GM19324 (cell line): ENCODE data around the gene SRSF3.
"Not testable (repeated sequence)": the region's sequence is repeated elsewhere in the genome, so short reads cannot be mapped to it uniquely, and the experiment has no call there.

Experiments used
- ATAC-seq: cut with Tn5 transposase; IDR thresholded peaks from one replicate; pipeline ENCODE4 v1.9.1; 2021; ENCODE audit warnings: mild to moderate bottlenecking, moderate library complexity; ENCODE audit not compliant: unreplicated experiment, low FRiP score

SRSF3 gene

DNA sequence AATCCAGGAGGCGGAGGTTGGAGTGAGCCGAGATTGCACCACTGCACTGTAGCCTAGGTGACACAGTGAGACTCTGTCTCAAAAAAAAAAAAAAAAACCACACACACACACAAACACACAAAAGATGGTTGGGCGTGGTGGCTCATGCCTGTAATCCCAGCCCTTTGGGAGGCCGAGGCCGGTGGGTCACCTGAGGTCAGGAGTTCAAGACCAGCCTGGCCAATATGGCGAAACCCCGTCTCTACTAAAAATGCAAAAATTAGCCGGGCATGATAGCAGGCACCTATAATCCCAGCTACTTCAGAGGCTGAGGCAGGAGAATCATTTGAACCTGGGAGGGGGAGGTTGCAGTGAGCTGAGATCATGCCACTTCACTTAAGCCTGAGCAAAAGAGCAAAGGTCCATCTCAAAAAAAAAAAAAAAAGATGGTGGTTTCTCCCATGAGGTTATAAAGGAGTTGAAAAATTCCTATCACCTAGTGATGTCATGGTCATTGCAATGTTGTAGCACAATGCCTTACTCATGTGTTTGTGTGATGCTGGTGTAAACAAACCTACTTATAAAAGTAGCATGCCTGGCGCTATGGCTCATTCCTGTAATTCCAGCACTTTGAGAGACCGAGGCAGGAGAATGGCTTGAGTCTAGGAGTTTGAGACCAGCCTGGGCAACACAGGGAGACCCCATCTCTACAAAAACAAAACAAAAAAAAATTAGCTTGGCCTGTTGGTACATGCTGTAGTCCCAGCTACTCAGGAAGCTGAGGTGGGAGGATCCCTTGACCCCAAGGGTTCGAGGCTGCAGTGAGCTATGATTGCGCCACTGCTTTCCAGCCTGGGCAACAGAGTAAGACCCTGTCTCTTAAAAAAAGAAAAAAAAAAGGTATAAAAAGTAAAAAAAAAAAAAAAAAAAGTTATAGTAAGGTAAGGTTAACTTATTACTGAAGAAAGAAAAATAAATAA is 21.5 kb upstream of the SRSF3 start:
- ATAC-seq, result not testable (repeated sequence)

DNA sequence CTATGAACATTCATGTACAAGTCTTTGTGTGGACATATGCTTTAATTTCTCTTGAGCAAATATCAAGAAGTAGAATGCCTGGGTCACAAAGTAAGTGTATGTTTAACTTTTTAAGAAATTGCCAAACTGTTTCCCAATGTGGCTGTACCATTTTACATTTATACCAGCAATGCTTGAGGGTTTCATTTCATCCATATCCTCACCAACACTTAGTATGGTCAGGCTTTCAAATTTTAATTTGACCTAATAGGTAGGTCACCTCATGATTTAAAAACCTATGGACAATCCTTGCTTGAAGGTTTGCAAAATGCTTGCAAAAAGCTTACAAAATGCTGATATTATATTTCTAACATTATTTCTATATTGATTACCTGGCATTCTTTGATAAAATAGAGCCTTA is 19.5 kb upstream of the SRSF3 start:
- no peak for ATAC-seq

DNA sequence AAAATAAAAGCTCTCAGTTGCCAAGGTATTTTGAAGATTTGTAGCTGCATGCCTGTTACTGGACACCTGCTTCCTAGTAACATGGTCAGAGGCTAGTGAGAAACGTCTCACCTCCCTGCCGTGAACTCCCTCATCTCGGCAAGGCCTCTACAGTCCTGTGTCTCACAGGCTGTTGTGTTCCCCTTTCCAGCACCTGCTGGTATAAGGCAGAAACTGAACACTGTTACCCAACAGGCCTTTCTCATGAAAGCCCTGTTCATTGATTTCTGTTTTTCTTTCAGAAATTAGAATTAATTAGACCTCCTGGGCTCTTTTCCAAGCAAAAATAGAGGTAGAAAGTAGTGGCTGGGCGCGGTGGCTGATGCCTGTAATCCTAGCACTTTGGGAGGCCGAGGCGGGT is 17.6 kb upstream of the SRSF3 start:
- no peak for ATAC-seq

DNA sequence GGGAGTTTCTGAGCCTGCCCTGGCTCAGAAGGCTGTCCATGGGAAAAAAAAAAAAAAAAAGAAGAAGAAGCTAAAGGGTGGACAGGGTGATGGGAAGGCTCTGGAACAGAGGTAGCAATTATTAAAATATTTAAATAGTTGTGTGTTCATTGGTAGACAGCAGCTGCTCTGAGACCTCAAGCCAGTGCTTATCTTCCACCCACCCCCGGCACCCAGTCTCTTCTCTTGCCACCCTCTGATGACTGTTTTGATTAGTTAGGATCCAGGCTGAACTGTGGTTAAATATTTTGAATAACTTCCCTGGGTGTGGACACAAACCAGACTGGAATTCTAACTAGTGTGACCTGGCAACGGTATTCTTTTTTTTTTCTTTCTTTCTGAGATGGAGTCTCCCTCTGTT is 16.9 kb upstream of the SRSF3 start:
- ATAC-seq, result no peak

DNA sequence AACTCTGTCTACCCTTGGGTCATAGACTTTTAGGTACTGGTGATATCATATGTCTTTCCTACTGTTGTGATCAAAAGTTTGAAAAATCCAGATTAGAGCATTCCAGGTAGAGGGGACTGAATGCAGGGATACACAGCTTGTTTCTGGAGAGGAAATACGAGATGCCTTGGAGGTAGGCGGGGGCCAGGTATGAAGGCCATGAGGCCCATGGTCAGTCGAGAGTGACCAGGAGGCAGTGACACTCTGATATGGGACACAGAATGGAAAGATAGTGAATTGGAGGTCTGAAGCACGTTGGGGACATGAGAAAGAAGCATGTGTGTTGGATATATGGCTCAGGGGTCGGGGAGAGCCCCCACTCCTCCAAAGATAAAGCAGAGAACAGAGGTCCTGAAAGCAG is 16.1 kb upstream of the SRSF3 start:
- no peak for ATAC-seq

DNA sequence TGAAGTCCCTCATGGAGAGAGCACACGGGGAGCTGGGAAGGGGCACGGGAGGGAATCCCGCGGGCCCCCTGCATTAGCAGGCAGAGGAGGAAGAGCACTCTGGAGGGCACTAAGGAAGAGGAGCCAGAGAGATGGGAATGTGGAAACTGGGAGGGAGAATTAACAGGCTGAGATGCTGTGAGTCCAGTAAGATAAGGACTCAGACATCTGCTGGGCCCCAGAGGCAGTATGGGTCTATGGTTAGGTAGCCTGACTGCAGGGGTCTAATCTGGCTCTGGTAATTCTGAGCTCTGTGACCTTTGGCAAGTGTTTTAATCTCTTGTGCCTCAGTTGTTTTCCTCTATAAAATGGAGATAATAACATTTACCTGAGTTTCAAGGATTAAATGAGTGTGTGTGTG is 15.7 kb upstream of the SRSF3 start:
- no peak for ATAC-seq

DNA sequence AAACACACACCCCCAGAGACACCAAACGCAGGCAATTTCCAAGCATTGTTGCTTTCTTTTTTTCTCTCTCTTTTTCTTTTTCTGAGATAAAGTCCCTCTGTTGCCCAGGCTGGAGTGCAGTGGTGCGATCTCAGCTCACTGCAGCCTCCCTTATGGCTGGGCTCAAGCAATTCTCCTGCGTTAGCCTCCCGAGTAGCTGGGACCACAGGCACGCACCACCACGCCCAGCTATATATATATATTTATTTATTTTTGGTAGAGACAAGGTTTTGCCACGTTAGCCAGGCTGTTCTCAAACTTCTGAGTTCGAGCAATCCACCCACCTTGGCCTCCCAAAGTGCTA is 14.0 kb upstream of the SRSF3 start:
- no peak for ATAC-seq

DNA sequence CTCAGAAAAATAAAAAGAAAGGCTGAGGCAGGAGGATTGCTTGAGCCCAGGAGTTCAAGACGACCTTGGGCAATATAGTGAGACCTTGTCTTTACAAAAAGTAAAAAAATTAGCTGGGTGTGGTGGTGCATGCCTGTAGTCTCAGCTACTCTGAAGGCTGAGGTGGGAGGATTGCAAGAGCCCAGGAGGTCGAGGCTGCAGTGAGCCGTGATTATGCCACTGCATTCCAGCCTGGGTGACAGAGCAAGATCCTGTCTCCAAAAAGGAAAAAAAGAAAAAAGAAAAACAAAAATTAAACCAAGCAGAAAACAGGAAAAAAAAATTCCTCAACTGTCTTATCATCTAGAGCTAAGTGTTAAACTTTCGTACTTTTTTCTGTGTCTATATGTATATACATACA is 12.4 kb upstream of the SRSF3 start:
- ATAC-seq, result no peak

DNA sequence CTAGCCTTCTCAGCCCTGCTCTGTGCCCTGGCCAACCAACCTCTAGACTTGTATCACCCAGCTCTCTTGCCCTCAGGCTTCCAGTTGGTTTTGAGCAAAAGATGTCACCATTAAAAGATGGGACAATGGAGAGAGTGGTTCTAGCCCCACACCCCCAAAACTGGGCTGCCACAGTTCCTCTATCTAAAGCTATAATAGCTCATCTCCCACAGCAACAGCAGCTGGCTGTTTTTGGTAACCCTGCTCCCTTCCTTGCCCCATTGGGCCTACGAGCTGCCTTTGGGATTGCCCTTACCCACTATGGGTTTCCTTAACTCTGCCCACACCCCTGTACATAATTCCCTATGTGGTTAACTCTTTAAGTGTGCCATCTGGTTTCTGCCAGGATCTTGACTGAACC is 7.6 kb upstream of the SRSF3 start:
- ATAC-seq, result no peak

DNA sequence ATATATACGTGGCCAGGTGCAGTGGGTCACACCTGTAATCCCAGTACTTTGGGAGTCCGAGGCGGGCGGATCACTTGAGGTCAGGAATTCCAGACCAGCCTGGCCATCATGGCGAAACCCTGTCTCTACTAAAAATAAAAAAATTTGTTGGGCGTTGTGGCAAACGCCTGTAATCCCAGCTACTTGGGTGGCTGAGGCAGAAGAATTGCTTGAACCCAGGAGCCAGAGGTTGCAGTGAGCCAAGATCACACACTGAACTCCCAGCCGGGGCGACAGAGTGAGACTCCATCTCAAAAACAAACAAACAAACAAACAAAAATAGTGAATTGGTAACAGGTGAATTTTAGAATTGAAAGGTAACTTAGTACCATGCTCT is 5.1 kb upstream of the SRSF3 start:
- not testable (repeated sequence) for ATAC-seq

DNA sequence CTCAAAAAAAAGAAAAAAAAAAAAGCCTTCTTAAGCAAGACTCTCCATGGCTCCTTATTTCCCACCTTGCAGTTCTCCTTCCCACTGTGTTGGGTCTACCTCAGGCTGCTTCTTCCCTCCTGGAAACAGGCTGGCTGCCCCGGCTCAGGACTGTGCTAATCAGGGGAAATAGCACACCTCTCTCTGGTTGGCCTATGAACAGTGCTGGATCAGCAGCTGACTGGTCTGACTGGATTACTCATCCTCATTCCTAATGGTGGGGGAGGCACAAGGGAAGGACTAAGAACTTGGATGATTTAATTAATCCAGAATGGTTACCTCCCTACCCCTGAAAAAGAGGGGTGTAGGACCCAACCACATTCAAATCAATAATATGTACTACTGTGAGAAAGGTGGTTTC is 3.9 kb upstream of the SRSF3 start:
- no peak for ATAC-seq

DNA sequence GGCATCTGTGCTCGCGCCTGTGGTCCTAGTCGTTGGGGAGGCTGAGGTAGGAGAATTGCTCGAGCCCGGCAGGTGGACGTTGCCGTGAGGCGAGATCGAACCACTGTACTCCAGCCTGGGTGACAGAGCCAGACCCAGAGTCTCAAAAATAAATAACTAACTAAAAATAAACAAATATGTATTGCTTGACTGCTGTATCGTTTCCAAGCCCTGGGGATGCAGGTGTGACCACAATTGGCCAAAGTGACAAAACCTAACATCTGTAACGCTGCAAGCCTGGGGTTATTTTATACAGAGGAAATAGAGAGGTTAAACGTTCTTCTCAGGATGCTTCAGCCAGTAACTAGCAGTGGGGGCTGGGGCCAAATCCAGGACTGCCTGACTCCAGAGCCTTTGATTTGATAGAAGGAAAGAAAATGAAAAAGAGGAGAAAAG is 1.9 kb upstream of the SRSF3 start:
- ATAC-seq, result no peak

DNA sequence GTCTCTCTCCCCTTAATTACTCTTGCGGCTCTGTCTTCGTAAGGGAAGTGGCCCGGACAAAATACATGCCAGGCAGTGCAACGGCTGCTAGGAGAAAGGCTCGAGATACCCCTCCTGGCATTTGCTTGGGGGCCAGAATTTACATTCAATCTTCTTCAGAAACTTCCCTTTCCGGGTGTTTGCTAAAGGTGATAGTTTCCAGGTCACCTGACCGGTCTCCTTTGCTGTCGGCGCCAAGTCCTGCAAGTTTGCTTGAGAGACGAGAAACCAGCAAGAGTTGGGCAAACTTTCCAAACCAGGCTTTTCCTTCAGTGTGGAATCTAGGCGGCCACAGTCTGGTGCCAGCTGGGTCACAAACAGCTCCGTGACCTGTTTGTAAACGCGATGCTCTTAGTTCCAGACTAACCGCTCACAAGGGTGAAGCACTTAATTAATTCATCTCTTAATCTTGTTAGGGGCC is 563 bp upstream of the SRSF3 start:
- peak; percentile 28 for ATAC-seq

DNA sequence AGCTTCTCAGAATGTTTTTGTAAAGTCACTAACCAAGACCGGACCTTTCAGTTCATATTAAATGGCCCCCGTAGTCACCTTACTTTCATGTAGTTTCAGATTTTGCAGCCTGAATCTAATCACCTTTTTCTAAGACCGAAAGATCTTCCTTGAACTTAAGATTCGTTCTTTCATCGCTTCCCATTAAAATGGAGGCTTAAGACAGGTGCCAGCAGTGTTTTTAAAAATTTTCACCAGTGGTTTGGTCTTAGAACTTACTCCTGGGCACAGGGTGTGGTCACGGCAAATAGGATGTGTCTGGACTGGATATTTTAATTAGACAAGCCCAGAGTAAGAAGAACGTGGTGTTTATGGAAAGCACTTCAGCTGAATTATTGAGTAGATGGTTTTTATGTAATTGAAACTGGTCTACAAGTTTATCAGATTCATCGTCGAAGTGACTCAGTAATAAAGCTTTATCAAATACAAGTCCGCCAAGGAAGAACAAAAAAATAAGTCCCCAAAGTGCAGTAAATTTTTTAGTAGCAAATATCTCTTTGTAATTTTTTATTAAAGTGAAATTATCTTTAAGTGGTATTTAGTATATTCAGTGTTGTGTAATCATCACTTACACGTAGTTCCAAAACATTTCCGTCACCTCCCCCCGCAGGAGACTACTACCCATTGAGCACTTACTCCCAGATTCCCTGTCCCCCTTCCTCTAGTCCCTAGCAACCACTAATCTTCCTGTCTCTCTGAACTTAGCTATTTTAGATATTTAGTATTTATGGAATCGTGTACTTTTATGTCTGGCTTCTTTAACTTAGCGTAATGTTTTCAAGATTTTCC is 868 bp downstream of the SRSF3 start:
- ATAC-seq, result no peak

DNA sequence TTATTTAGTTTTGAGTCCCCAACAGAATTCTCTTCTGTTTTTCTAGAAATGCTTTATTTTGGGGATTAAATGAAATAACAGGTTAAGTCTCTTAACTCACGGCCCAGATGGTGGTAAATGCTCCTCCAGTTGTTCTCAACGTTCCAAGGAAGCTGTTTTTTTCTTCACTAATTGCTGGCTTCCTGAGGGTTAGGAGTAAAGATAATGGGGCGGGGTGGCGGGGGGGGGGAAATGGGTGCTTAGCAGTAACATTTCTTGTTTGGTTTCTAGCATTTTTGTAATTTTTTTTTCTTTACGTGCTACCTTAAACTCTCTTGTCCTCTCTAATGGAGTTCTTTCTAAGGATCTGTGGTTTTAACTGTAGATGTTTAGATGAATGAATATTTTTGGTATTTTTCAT is 2.2 kb downstream of the SRSF3 start:
- ATAC-seq, result no peak

DNA sequence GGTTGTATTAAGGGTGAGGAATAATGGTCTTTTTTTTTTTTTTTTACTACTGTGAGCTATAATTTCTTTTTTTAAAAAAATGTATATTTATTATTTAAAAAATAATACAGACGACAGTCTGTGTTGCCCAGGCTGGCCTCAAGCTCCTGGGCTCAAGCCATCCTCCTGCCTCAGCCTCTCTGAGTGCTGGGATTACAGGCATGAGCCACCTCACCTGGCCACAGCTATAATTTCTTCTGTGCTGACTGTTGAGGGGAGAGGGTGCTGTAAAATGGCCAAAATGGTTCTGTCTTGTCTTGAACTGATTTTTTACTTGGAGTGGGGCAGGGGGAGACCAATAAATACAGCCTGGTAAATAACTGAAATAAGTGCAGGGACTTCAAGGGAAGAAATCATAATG is 3.6 kb downstream of the SRSF3 start:
- ATAC-seq, result no peak

DNA sequence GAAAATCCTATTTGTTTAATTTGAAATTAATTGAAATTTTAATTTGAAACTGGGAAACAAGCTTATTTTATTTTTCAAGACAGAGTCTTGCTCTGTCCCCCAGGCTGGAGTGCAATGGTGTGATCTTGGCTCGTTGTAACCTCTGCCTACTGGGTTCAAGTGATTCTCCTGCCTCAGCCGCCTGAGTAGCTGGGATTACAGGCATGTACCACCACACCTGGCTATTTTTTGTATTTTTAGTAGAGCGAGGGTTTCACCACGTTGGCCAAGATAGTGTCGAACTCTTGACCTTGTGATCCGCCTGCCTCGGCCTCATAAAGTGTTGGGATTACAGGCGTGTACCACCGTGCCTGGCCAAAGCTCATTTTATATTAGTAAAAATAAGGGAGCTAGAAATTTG is 4.2 kb downstream of the SRSF3 start:
- no peak for ATAC-seq

DNA sequence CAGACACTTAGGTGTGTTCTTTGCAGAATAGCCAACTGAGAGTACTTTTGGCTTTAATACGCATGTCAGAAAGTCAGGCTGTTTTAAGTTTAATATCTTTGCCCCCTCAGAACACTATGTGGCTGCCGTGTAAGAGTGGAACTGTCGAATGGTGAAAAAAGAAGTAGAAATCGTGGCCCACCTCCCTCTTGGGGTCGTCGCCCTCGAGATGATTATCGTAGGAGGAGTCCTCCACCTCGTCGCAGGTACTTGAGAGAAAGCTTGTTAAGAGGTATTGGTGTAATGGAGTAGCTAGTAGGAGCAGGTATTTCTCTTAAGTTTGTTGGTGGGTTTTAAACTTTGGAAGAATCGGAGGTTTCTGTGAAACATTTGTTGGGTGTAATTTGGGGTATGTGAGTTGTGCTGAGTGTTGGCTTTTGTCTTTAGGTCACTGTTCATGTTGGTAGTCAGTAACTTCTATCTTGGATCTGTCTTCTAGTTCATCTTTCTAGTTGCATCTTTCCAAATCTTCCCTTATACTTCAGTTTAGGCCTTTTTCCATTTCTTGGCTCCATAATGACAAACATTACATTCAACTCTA is 4.7 kb downstream of the SRSF3 start:
- ATAC-seq, result no peak

DNA sequence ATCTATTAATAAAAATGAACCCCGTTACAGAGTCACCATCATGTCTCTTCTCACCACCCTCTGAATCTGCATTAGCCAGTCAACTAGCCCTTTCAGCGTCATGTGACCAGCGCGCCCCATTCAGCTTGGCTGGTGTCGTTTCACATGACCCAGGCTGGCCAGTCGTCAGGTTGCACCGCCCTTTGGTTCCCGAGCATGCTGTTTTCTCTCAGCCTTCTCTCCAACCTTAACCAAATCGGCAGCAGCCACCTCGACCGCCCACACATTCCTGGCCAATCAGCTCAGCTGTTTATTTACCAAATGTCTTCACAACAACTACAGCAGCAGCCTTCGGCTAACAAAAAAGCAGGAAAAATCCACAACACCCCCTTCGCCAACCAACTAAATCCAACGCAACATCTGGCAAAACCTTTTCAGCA is 5.6 kb downstream of the SRSF3 start:
- ATAC-seq, result no peak

DNA sequence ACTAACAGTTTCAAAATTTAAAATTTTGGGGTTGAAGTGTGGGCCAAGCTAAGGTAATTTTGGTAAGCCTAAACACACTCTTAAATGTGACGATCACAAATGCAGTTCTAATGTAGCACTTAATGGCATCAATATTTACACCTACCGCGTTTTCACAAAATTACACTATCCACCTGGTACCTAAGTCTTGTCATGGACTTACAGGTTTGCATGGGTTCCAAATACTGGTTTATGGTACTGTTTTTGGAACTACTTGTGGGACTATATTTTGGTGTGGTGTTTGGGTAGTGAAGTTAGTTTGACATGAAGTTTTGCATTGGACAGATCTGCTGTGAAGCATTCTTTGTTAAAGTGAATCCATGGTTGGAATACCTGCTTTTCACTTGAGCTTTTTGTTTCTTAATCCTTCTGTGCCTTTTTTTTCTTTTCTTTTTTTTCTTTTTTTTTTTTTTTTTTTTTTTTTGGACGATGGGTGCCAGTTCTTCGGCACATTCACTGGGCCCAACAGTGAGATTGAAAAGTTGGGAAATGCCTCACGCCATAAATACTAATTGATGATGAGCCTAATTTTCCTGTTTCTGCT is 6.5 kb downstream of the SRSF3 start:
- no peak for ATAC-seq

DNA sequence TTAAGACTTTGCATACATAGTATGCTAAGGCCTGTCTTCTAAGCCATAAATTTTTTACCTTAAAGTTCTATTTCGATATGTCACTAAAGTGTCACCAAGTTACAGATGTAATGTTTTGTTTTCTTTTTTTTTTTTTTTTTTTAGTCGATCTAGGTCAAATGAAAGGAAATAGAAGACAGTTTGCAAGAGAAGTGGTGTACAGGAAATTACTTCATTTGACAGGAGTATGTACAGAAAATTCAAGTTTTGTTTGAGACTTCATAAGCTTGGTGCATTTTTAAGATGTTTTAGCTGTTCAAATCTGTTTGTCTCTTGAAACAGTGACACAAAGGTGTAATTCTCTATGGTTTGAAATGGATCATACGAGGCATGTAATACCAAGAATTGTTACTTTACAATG is 7.7 kb downstream of the SRSF3 start:
- ATAC-seq, result not testable (repeated sequence)
